RWPE2 (cell line): Measurements from ENCODE around the gene HEPHL1.
A peak's percentile ranks its signal among the peaks of the same experiment; 100 is the strongest.

Source experiments
- ATAC-seq: fragments of 200-7000 bp; cut with Tn5 transposase; 3 replicates; pipeline ENCODE4 v1.9.1; 2021; ENCODE audit warnings: low read depth
- DNase-seq: peaks from one replicate; pipeline ENCODE4 v3.0.0-alpha.2; 2020; ENCODE audit warnings: low spot score
- H3K27ac ChIP-seq: fragments of 450-650 bp; 2 replicates; pipeline ENCODE4 v1.5.1; 2017; ENCODE audit warnings: mild to moderate bottlenecking; ENCODE audit not compliant: poor library complexity, severe bottlenecking
- H3K27me3 ChIP-seq: fragments of 250-450 bp; sonication (Bioruptor Pico); 2 replicates; pipeline ENCODE4 v1.5.1; 2021; ENCODE audit warnings: mild to moderate bottlenecking, moderate library complexity; ENCODE audit not compliant: insufficient read depth, poor library complexity, severe bottlenecking
- H3K36me3 ChIP-seq: fragments of 250-450 bp; sonication (Bioruptor Pico); 2 replicates; pipeline ENCODE4 v1.5.1; 2020; ENCODE audit warnings: low read depth, mild to moderate bottlenecking, moderate library complexity
- H3K4me1 ChIP-seq: fragments of 250-450 bp; sonication (Bioruptor Pico); 2 replicates; pipeline ENCODE4 v1.5.1; 2021; ENCODE audit warnings: mild to moderate bottlenecking, moderate library complexity; ENCODE audit not compliant: insufficient read depth, poor library complexity, severe bottlenecking
- H3K4me3 ChIP-seq: fragments of 250-450 bp; sonication (Bioruptor Pico); 2 replicates; pipeline ENCODE4 v1.5.1; 2021; ENCODE audit warnings: mild to moderate bottlenecking, moderate library complexity; ENCODE audit not compliant: severe bottlenecking
- H3K9me3 ChIP-seq: fragments of 250-450 bp; sonication (Bioruptor Pico); 2 replicates; pipeline ENCODE4 v1.5.1; 2021; ENCODE audit warnings: mild to moderate bottlenecking, moderate library complexity; ENCODE audit not compliant: severe bottlenecking
- TF ChIP-seq, protein P1 (sequence below): fragments of 450-650 bp; IDR thresholded peaks from one replicate; pipeline ENCODE4 v1.5.1; 2017; ENCODE audit warnings: mild to moderate bottlenecking, moderate library complexity; ENCODE audit not compliant: poor library complexity, severe bottlenecking

Gene HEPHL1

DNA sequence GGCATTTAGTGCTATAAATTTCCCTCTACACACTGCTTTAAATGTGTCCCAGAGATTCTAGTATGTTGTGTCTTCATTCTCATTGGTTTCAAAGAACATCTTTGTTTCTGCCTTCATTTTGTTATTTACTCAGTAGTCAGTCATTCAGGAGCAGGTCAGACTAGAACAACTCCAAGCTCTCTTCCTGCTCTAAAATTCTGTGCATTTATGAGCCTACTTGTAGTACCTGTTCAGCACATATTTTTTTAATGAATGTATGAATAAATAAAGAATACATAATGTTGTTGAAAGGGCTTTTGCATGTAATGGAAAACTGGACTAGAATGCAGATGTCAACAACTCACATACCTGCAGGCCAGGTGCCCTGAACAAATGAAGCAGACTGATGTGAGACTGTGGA, 13.7 kb upstream of the HEPHL1 start:
- no peak for ATAC-seq
- no peak for DNase-seq
- H3K27me3 ChIP-seq: no peaks in the 10 kb centered on the region
- H3K4me3 ChIP-seq: no peak overlapping the region
- peaks cover 7% of the 10 kb centered on the region for H3K4me1 ChIP-seq
- TF ChIP-seq, protein P1, sequence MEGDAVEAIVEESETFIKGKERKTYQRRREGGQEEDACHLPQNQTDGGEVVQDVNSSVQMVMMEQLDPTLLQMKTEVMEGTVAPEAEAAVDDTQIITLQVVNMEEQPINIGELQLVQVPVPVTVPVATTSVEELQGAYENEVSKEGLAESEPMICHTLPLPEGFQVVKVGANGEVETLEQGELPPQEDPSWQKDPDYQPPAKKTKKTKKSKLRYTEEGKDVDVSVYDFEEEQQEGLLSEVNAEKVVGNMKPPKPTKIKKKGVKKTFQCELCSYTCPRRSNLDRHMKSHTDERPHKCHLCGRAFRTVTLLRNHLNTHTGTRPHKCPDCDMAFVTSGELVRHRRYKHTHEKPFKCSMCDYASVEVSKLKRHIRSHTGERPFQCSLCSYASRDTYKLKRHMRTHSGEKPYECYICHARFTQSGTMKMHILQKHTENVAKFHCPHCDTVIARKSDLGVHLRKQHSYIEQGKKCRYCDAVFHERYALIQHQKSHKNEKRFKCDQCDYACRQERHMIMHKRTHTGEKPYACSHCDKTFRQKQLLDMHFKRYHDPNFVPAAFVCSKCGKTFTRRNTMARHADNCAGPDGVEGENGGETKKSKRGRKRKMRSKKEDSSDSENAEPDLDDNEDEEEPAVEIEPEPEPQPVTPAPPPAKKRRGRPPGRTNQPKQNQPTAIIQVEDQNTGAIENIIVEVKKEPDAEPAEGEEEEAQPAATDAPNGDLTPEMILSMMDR: no peak
- no peak overlapping the region for H3K27ac ChIP-seq
- no peaks in the 10 kb centered on the region for H3K36me3 ChIP-seq
- no peaks in the 10 kb centered on the region for H3K9me3 ChIP-seq

DNA sequence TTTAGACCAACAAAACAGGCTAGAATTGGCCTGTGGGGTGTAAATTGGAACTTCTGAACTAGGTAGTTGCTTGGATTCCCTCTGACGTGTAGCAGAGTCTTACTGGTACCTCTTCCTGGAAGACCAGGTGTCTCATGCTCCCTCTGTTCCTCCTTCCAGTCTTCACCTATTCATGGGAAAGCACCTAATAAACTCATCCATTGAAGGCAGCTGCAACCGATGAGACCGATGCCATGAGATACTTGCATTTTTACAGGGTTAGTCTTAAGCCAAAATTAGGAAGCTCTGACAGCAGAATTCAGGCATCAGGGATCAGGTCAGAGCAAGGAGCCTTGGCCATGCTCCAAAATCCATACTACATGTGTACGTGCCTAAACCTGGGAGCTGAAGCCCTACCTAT, 13.2 kb upstream of the HEPHL1 start:
- peak; percentile 33; the same call in 1 of the 3 replicates for ATAC-seq
- TF ChIP-seq, protein P1: no peak

DNA sequence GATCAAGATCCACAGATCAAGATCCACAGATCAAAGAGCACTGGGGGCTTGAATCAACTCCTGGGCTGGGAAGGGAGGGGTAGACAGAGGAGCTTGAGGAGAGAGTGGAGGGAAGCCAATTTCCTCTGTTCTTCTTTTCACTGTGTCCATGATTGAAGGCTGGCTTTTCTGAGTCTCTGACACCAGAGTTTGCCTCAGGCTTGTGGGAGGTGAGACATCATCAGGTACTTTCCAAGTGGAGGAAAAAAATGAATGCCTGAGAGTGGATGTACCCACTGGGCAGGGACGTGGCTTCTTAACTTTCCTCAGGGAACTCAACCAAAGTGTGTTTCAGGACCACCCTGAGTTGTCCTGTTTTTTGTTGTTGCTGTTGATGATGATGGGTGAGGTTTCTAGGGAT, 11.0 kb upstream of the HEPHL1 start:
- no peak overlapping the region for H3K4me3 ChIP-seq
- H3K27ac ChIP-seq: no peak overlapping the region
- H3K36me3 ChIP-seq: no peaks in the 10 kb centered on the region
- H3K9me3 ChIP-seq: no peaks in the 10 kb centered on the region
- no peaks in the 10 kb centered on the region for H3K27me3 ChIP-seq
- ATAC-seq (peak; percentile 17; the same call in 1 of the 3 replicates), DNase-seq (no peak)
- TF ChIP-seq, protein P1: no peak
- H3K4me1 ChIP-seq: peaks cover 7% of the 10 kb centered on the region

More for the DNA sequence above, 13.2 kb upstream of the HEPHL1 start:
- Histone ChIP-seq H3K27me3 (no peaks in the 10 kb centered on the region), H3K9me3 (no peaks in the 10 kb centered on the region), H3K27ac (no peak overlapping the region), H3K36me3 (no peaks in the 10 kb centered on the region), H3K4me3 (no peak overlapping the region), H3K4me1 (peaks cover 7% of the 10 kb centered on the region)
- DNase-seq: no peak

DNA sequence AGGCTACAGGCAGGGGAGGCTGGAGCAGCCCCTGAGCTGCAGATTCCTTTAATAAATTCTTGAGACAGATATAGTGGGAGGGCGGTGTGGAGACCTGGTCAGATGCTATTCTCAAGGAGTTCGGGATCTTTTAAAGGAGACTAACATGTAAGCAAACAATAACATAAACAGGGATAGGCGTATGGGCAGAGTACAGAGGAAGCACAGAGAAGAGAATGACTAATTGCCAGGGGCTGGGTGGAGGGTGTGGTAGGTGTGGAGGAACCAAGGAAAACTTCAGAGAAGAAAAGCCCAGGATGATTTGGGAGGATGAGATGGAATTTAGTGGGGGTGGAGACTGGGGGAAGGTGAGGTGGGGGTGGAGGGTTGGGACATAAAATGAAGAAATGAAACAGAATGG, 9.7 kb upstream of the HEPHL1 start:
- Histone ChIP-seq H3K27ac (no peak overlapping the region), H3K4me3 (no peak overlapping the region), H3K4me1 (peaks cover 7% of the 10 kb centered on the region), H3K9me3 (no peaks in the 10 kb centered on the region), H3K27me3 (no peaks in the 10 kb centered on the region), H3K36me3 (no peaks in the 10 kb centered on the region)
- TF ChIP-seq, protein P1: no peak
- ATAC-seq: peak; percentile 97
- no peak for DNase-seq

DNA sequence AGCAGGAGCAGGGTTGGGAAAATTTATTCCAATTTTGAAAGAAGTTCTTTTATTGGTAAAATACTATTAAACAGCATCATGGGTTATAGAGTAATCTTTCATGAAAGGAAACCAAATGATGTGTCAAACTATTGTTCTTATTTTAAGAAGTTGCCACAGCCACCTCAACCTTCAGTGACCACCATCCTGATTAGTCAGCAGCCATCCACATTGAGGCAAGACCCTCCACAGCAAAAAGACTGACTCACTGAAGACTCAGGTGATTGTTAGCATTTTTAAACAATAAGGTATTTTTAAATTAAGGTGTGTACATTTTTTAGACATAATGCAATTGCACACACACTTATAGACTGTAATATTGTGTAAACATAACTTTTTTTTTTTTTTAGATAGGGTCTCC, 3.7 kb upstream of the HEPHL1 start:
- Histone ChIP-seq H3K4me1 (peaks cover 42% of the 10 kb centered on the region), H3K9me3 (peaks cover 2% of the 10 kb centered on the region), H3K27ac (peak overlapping the region; percentile 53), H3K36me3 (no peaks in the 10 kb centered on the region), H3K27me3 (no peaks in the 10 kb centered on the region), H3K4me3 (no peak overlapping the region)
- TF ChIP-seq, protein P1: no peak
- peak; percentile 74 for DNase-seq
- ATAC-seq: peak; percentile 75
